ENCODE results near the gene IFFO2.

IFFO2 gene

GRCh38 chr1:18890706-18891425, 65.6 kb downstream of the IFFO2 start:
- peak; percentile 50 for DNase-seq

- peak; percentile 62 for DNase-seq
Observed at GRCh38 chr1:18886003-18886335, 70.5 kb downstream of the IFFO2 start.

- DNase-seq, result no peak
Observed at GRCh38 chr1:18885311-18886002, 71.0 kb downstream of the IFFO2 start.

GRCh38 chr1:18884727-18885126, 71.7 kb downstream of the IFFO2 start:
- DNase-seq, result no peak

GRCh38 chr1:18884419-18884717, 72.1 kb downstream of the IFFO2 start:
- DNase-seq, result no peak

- peak; percentile 63 for DNase-seq
Observed at GRCh38 chr1:18883636-18884418, 72.6 kb downstream of the IFFO2 start.

GRCh38 chr1:18883079-18883478, 73.4 kb downstream of the IFFO2 start:
- no peak for DNase-seq

GRCh38 chr1:18882486-18882885, 74.0 kb downstream of the IFFO2 start:
- no peak for DNase-seq

- no peak for DNase-seq
Observed at GRCh38 chr1:18881642-18882431, 74.6 kb downstream of the IFFO2 start.

GRCh38 chr1:18881164-18881563, 75.3 kb downstream of the IFFO2 start:
- no peak for DNase-seq

- no peak for DNase-seq
Observed at GRCh38 chr1:18880585-18880984, 75.9 kb downstream of the IFFO2 start.

GRCh38 chr1:18879791-18880309, 76.6 kb downstream of the IFFO2 start:
- no peak for DNase-seq

- no peak for DNase-seq
Observed at GRCh38 chr1:18879215-18879790, 77.2 kb downstream of the IFFO2 start.

- no peak for DNase-seq
Observed at GRCh38 chr1:18878538-18879214, 77.8 kb downstream of the IFFO2 start.

GRCh38 chr1:18877282-18877681, 79.2 kb downstream of the IFFO2 start:
- DNase-seq, result no peak

GRCh38 chr1:18876210-18876609, 80.3 kb downstream of the IFFO2 start:
- no peak for DNase-seq

- DNase-seq, result no peak
Observed at GRCh38 chr1:18875796-18876128, 80.7 kb downstream of the IFFO2 start.

- peak; percentile 75 for DNase-seq
Observed at GRCh38 chr1:18875107-18875795, 81.2 kb downstream of the IFFO2 start.

GRCh38 chr1:18874600-18874999, 81.9 kb downstream of the IFFO2 start:
- DNase-seq, result no peak

GRCh38 chr1:18874036-18874435, 82.4 kb downstream of the IFFO2 start:
- no peak for DNase-seq

- DNase-seq, result no peak
Observed at GRCh38 chr1:18872071-18872611, 84.3 kb downstream of the IFFO2 start.
